GM12872 (cell line): Measurements from ENCODE around the gene MYL12B.

Experiments used
- TF ChIP-seq, protein P1 (sequence below): IDR thresholded peaks from 3 replicates; pipeline ENCODE4 v1.5.1; 2011; ENCODE audit warnings: low read depth, mild to moderate bottlenecking, low read length, moderate library complexity; ENCODE audit not compliant: insufficient read depth

Gene MYL12B

DNA sequence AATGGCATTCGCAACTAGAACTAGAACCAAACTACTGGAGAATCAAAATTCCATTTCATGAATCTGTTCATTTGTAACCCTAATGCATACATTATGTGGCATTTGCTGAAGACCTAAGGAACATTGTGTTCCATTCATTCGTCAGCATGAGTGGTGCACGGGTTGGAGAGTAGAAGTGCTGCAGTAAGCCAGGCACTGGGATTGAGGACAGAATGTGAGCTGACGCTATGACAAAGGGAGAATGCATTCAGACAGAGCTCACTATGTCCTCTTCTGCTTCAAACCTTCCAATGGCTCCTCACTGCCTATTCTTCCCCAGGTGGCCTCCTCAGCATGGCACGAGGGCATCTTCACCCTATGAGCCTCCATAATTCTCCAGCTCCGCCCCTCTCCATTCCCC lies 35.9 kb upstream of the MYL12B start:
- TF ChIP-seq, protein P1, sequence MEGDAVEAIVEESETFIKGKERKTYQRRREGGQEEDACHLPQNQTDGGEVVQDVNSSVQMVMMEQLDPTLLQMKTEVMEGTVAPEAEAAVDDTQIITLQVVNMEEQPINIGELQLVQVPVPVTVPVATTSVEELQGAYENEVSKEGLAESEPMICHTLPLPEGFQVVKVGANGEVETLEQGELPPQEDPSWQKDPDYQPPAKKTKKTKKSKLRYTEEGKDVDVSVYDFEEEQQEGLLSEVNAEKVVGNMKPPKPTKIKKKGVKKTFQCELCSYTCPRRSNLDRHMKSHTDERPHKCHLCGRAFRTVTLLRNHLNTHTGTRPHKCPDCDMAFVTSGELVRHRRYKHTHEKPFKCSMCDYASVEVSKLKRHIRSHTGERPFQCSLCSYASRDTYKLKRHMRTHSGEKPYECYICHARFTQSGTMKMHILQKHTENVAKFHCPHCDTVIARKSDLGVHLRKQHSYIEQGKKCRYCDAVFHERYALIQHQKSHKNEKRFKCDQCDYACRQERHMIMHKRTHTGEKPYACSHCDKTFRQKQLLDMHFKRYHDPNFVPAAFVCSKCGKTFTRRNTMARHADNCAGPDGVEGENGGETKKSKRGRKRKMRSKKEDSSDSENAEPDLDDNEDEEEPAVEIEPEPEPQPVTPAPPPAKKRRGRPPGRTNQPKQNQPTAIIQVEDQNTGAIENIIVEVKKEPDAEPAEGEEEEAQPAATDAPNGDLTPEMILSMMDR: no peak

DNA sequence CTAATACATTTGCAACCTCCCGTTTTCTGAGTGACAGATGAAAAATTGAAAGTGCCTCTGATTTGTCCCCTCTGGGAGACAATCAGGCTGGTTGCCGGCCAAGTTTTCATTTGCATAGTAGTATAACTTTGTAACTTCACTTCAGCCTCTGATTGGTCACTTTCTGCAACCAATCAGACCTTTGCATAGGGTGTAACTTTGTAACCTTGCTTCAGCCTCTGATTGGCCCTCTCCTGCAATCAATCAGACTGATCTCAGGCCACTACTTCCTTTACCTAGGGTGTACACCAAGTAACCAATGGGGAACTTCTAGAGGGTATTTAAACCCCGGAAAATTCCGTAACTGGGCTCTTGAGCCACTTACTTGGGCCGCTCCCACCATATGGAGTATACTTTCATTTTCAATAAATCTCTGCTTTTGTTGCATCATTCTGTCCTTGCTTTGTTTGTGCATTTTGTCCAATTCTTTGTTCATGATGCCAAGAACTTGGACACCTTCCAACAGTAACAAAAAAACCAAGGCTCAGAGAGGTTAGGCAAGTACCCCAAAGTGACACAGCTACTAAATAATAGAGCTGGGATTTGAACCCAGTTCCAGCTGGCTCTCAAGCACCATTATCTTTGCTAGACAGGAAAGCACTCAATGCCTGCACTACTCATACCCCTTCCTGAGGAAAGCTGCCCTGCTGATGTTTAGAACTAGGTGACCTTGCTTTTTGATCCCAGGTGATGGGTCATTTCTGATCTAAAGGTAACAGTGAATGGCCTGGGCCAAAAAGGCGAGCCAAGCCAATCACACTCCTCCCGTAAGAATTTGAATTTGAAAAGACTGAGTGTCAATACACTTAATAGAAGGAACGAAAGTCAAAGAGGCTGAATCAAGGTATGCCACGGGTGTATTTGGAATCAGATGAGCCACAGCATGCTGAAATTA lies 31.3 kb upstream of the MYL12B start:
- TF ChIP-seq, protein P1: no peak

DNA sequence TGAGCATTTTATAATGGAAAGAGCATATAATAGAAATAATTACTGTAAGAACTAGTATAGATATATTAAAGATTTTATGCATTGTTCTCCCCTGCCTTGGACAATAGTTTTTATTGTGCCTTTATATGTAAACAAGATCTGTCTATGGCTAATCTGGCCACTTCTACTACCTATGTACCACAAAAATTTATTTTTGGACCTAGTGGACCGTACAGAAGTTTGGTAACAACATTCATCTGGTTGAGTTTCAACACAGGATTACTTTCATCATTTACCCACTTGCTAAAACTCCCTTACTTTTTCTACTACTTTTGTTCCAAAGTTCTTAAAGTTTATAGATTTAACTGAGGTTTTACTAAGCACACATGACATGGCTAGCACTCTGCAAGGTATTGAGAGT lies 28.9 kb upstream of the MYL12B start:
- TF ChIP-seq, protein P1: no peak

DNA sequence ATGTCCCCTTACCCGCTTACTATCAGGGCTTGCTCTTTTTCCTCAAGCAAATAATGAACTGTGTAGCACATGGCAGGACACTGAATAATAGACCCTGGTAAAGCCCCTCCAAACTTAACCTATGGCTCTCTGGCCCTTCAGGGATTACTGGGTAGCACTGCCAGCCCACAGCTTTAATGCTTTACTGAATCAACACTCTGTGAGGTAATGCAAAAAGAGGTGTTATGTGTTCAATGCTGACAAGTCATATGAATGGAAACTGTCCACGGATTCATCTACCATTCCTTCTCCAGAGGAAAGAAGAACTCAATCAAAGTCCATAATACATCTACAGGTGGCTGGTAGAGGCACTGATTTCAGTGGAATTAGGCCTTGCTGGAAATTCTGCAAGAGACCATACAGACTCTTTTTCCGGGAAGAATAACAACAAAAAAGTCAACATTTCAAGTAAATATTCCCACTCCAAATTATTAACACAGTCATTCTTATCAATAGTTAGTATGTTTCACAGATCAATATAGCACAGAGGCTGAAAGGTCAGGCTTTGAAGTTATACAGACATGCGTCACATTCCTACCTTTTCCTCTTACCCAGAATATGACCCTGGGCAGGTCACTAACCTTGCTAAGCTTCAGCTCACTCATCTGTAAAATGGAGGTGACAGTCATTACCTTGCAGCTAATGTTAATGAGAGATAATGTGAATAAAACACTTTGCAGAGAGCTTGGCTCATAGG lies 28.3 kb upstream of the MYL12B start:
- TF ChIP-seq, protein P1: no peak

DNA sequence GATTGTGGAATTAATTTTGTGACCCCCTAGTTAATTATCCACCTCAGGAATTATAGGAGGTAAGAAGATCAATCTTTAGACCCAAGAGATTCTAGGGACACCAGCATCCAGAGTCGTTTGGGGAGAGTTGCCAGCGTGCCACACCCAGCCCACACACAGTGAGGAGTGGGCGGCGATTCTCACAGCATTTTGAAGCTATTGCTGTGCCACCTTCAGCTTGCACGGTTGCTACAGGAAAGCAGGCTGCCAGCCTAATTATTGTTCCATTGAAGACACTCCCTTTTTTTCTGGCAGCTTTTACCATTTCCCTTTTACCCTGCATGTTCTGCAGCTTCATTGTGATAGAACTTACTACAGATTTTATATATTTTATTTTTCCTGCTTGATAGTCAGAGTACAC lies 27.5 kb upstream of the MYL12B start:
- TF ChIP-seq, protein P1: no peak

DNA sequence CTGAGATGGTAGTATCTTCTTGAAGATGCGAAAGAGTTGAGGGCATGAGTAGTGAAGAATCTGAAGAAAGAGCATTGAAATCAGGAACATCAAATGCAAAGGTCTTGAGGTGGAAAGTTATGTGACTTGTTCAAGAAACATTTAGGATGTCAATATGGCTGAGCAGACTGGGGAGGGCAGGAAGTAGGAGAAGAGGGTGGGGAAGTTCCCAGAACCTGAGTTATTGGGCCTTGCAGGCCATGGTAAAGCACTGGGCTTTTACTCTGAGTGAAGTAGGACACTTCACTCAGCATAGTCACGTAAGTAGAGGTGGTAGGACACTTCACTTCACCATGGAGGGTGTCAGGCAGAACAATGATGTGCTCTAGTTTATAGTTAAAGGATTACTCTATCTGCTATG lies 26.1 kb upstream of the MYL12B start:
- TF ChIP-seq, protein P1: no peak

DNA sequence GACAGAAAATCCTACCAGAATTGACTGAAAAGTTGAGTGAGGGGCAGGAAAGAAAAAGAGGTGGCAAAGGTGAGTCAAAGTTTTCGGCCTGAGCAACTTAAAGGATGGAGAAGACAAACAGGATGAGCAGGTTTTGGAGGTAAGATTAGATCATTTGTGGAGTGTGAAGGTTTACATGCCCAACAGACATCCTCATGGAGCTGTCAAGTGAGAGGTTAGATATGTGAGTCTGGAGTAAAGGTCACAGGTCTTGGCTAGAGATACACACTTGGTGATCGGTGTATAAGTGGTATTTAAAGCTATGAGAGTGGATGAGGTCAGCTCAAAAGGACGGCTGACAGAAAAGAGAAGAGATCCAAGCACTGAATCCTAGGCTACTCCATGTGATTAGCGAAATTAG lies 25.5 kb upstream of the MYL12B start:
- TF ChIP-seq, protein P1: no peak
